ENCODE results near the gene P2RY13.

The P2RY13 gene

DNA sequence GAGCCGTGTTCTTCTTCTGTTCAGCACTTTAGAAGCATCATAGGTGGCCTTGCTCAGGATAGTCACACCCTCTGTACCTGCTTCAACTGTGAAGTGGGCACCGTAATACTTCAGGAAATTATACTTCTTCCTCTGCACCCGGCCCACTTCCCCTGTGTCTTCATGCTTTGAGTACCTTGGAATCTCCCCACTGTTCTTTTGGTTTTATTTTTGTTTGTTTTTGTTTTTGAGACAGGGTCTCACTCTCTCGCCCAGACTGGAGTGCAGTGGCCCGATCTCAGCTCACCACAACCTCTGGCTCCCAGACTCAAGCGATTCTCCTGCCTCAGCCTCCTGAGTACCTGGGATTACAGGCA, 52.7 kb downstream of the P2RY13 start:
- peak; percentile 15 to 34 (median 30) for DNase-seq
- Mint-ChIP-seq H3K27ac (peak overlapping the region; percentile 80 to 93), H3K4me3 (peak overlapping the region; percentile 27 to 65), H3K36me3 (ENCODE audit: insufficient read depth) (peaks cover 3% of the 10 kb centered on the region), H3K4me1 (ENCODE audit: low read depth in 2 of 2) (peaks cover 5 to 15% of the 10 kb centered on the region in 2 donors), H3K9me3 (no peaks in the 10 kb centered on the region), H3K27me3 (no peaks in the 10 kb centered on the region)
- peak; percentile 94 for ATAC-seq (replicated peaks)

All from effector memory CD8-positive, alpha-beta T cell (primary cell).